MM.1S (cell line): ENCODE measurements around the gene SNX7.

Experiments
- DNase-seq: peaks from one replicate; pipeline ENCODE4 v3.0.0-alpha.2; 2015
- H2AFZ ChIP-seq: fragments of 300-600 bp; sonication (generic); 2 replicates; pipeline ENCODE4 v1.6.0; 2016; ENCODE audit warnings: antibody characterized with exemption, low read length
- H3F3A ChIP-seq: fragments of 300-600 bp; sonication (generic); 2 replicates; pipeline ENCODE4 v1.6.1; 2016; ENCODE audit warnings: mild to moderate bottlenecking, antibody characterized with exemption, low read length, moderate library complexity, mixed read lengths; ENCODE audit not compliant: insufficient read depth
- H3K27ac ChIP-seq: fragments of 300-600 bp; sonication (generic); 2 replicates; pipeline ENCODE4 v1.5.1; 2016; ENCODE audit warnings: mild to moderate bottlenecking, low read length
- H3K27me3 ChIP-seq: fragments of 300-600 bp; sonication (generic); replicated peaks from 2 replicates; pipeline ENCODE4 v1.6.0; 2016; ENCODE audit warnings: low read length; ENCODE audit not compliant: insufficient read depth
- H3K36me3 ChIP-seq: fragments of 300-600 bp; sonication (generic); replicated peaks from 2 replicates; pipeline ENCODE4 v1.6.1; 2016; ENCODE audit warnings: mild to moderate bottlenecking, low read length, mixed read lengths; ENCODE audit not compliant: insufficient read depth
- H3K4me1 ChIP-seq: fragments of 300-600 bp; sonication (generic); 2 replicates; pipeline ENCODE4 v1.6.1; 2016; ENCODE audit warnings: low read length, mixed read lengths
- H3K4me2 ChIP-seq: fragments of 300-600 bp; sonication (generic); 2 replicates; pipeline ENCODE4 v1.6.0; 2016; ENCODE audit warnings: low read depth, low read length
- H3K4me3 ChIP-seq: fragments of 300-600 bp; sonication (generic); 2 replicates; pipeline ENCODE4 v1.5.1; 2016; ENCODE audit warnings: low read length, mixed read lengths
- H3K79me2 ChIP-seq: fragments of 300-600 bp; sonication (generic); 2 replicates; pipeline ENCODE4 v1.6.1; 2016; ENCODE audit warnings: mixed run types, low read length, mixed read lengths
- H3K9ac ChIP-seq: fragments of 300-600 bp; sonication (generic); 2 replicates; pipeline ENCODE4 v1.6.1; 2016; ENCODE audit warnings: low read length, mixed read lengths
- H3K9me2 ChIP-seq: fragments of 300-600 bp; sonication (generic); replicated peaks from 2 replicates; pipeline ENCODE4 v1.6.1; 2016; ENCODE audit warnings: mild to moderate bottlenecking, low read length, mixed read lengths; ENCODE audit not compliant: insufficient read depth
- H3K9me3 ChIP-seq: fragments of 300-600 bp; sonication (generic); replicated peaks from 2 replicates; pipeline ENCODE4 v1.6.1; 2016; ENCODE audit warnings: mild to moderate bottlenecking, low read length, mixed read lengths; ENCODE audit not compliant: insufficient read depth
- H4K20me1 ChIP-seq: fragments of 300-600 bp; sonication (generic); 2 replicates; pipeline ENCODE4 v1.6.1; 2016; ENCODE audit warnings: mild to moderate bottlenecking, low read length, moderate library complexity, mixed read lengths; ENCODE audit not compliant: insufficient read depth
- EZH2 ChIP-seq: fragments of 300-600 bp; sonication (generic); optimal IDR thresholded peaks from 2 replicates; pipeline ENCODE3; 2017; ENCODE audit warnings: low read depth, mild to moderate bottlenecking, antibody characterized with exemption, low read length, mixed read lengths
- EZH2phosphoT487 ChIP-seq: fragments of 300-600 bp; sonication (generic); IDR thresholded peaks from 2 replicates; pipeline ENCODE4 v1.6.1; 2018; ENCODE audit warnings: antibody characterized with exemption, low read length
- TF ChIP-seq, protein P1 (sequence below): fragments of 300-600 bp; sonication (generic); IDR thresholded peaks from 2 replicates; pipeline ENCODE4 v1.5.1; 2016; ENCODE audit warnings: antibody characterized with exemption, low read length, mixed read lengths

SNX7 gene

DNA sequence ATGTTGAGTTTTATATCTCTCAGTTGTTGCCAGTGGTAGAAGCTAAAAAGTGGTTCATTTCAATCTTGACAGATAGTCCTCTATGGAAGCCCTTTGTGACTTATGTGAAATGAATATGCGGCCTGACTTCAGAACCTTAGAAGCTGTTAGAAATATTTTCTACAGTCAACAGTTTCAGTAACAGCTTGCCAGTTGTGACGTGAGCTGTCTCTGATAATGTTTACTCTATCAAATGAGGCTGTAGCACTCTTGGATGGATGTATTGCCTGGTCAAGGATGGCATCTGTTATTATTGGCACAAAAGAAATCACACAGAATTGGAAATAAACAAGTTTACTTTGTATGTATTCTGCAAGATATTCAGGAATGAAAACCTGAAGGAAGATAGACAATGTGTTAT is 31.9 kb downstream of the SNX7 start:
- TF ChIP-seq EZH2phosphoT487 (no peak), EZH2 (no peak)
- TF ChIP-seq, protein P1, sequence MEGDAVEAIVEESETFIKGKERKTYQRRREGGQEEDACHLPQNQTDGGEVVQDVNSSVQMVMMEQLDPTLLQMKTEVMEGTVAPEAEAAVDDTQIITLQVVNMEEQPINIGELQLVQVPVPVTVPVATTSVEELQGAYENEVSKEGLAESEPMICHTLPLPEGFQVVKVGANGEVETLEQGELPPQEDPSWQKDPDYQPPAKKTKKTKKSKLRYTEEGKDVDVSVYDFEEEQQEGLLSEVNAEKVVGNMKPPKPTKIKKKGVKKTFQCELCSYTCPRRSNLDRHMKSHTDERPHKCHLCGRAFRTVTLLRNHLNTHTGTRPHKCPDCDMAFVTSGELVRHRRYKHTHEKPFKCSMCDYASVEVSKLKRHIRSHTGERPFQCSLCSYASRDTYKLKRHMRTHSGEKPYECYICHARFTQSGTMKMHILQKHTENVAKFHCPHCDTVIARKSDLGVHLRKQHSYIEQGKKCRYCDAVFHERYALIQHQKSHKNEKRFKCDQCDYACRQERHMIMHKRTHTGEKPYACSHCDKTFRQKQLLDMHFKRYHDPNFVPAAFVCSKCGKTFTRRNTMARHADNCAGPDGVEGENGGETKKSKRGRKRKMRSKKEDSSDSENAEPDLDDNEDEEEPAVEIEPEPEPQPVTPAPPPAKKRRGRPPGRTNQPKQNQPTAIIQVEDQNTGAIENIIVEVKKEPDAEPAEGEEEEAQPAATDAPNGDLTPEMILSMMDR = no peak
- no peak overlapping the region for H3K27ac ChIP-seq
- no peaks in the 10 kb centered on the region for H4K20me1 ChIP-seq
- no peak overlapping the region for H3K4me3 ChIP-seq
- no peak overlapping the region for H3K4me2 ChIP-seq
- H3K9ac ChIP-seq = no peak overlapping the region
- no peaks in the 10 kb centered on the region for H3F3A ChIP-seq
- H2AFZ ChIP-seq = no peak overlapping the region
- H3K9me3 ChIP-seq = no peaks in the 10 kb centered on the region
- H3K79me2 ChIP-seq = no peaks in the 10 kb centered on the region
- no peaks in the 10 kb centered on the region for H3K36me3 ChIP-seq
- no peak for DNase-seq
- H3K4me1 ChIP-seq = no peaks in the 10 kb centered on the region
- H3K9me2 ChIP-seq = no peaks in the 10 kb centered on the region
- H3K27me3 ChIP-seq = no peaks in the 10 kb centered on the region

DNA sequence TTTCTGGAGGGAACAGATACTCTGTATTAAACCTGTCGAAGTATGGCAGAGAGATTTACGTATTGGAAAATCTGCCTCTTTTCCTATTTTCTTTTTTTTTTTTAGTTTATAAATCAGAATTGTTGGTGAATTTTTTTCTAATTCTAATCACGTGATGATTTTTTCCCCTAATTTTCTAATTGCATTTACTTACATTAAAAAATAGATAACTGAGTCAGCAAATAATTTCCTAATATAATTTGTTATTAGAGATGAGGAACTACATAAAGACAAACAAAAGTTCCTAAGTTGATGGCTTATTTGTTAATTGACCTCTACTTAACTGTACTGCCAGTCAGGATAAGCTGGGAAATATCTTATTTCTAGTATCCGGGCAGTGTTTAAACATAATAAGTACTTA is 34.6 kb downstream of the SNX7 start:
- Histone ChIP-seq H3K27ac (no peak overlapping the region), H2AFZ (no peak overlapping the region), H3F3A (no peaks in the 10 kb centered on the region), H3K27me3 (no peaks in the 10 kb centered on the region), H3K79me2 (no peaks in the 10 kb centered on the region), H4K20me1 (no peaks in the 10 kb centered on the region), H3K4me3 (no peak overlapping the region), H3K9ac (no peak overlapping the region), H3K9me3 (no peaks in the 10 kb centered on the region), H3K36me3 (no peaks in the 10 kb centered on the region), H3K4me1 (no peaks in the 10 kb centered on the region), H3K9me2 (no peaks in the 10 kb centered on the region), H3K4me2 (no peak overlapping the region)
- TF ChIP-seq EZH2phosphoT487 (no peak), EZH2 (no peak)
- TF ChIP-seq, protein P1 = no peak
- DNase-seq = no peak

DNA sequence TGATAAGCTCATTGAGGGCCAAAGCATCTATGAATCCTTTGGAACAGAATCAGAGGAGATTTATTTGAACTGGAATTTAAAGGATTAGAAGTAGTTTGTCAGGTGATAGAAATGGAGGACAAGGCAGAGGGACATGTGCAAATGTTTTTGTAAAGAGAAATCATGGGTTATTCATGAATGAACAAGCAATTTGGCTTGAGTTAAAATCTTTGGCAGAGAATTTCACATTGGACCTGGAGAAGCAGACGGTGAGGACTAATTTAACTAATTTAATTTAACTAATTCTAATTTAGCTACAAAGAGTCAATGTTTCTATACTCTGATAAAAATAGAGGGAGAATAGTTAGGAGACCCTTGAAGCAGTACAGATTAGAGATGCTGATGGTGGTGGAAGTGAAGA is 36.3 kb downstream of the SNX7 start:
- no peaks in the 10 kb centered on the region for H3K36me3 ChIP-seq
- no peaks in the 10 kb centered on the region for H4K20me1 ChIP-seq
- no peaks in the 10 kb centered on the region for H3K4me1 ChIP-seq
- no peaks in the 10 kb centered on the region for H3K79me2 ChIP-seq
- TF ChIP-seq EZH2phosphoT487 (no peak), EZH2 (no peak)
- TF ChIP-seq, protein P1 = no peak
- no peaks in the 10 kb centered on the region for H3K9me3 ChIP-seq
- H3K4me3 ChIP-seq = no peak overlapping the region
- H3K9ac ChIP-seq = no peak overlapping the region
- no peak for DNase-seq
- H3K27ac ChIP-seq = no peak overlapping the region
- no peaks in the 10 kb centered on the region for H3K27me3 ChIP-seq
- H3F3A ChIP-seq = no peaks in the 10 kb centered on the region
- H3K4me2 ChIP-seq = no peak overlapping the region
- H2AFZ ChIP-seq = no peak overlapping the region
- H3K9me2 ChIP-seq = no peaks in the 10 kb centered on the region
